GM23338 (cell line): ENCODE results near the gene ABCA13. TPM values are rescaled to one million over a fixed set of nuclear protein-coding genes. Genes with fewer than 3 reads are reported as not detected.

ENCODE experiments used
- ATAC-seq: fragments of 200-7000 bp; cut with Tn5 transposase; 3 replicates; pipeline ENCODE4 v1.9.1; 2020
- DNase-seq: peaks from one replicate; pipeline ENCODE4 v3.0.0-alpha.2; 2015; ENCODE audit warnings: low spot score
- H2AFZ ChIP-seq: fragments of 200-600 bp; sonication (generic); 2 replicates; pipeline ENCODE4 v1.8.0; 2016; ENCODE audit warnings: antibody characterized with exemption, mild to moderate bottlenecking, moderate library complexity
- H3F3A ChIP-seq: fragments of 200-600 bp; sonication (generic); replicated peaks from 2 replicates; pipeline ENCODE4 v1.8.0; 2017; ENCODE audit warnings: antibody characterized with exemption, mixed run types, low read depth
- H3K27ac ChIP-seq: fragments of 200-600 bp; sonication (generic); 2 replicates; pipeline ENCODE4 v1.6.1; 2016; ENCODE audit warnings: low read depth
- H3K27me3 ChIP-seq: fragments of 200-600 bp; sonication (generic); 2 replicates; pipeline ENCODE4 v1.8.0; 2016; ENCODE audit warnings: mild to moderate bottlenecking, mixed run types, moderate library complexity; ENCODE audit not compliant: insufficient read depth
- H3K36me3 ChIP-seq: fragments of 200-600 bp; sonication (generic); 2 replicates; pipeline ENCODE4 v1.8.0; 2016; ENCODE audit warnings: mild to moderate bottlenecking; ENCODE audit not compliant: insufficient read depth
- H3K4me1 ChIP-seq: fragments of 200-600 bp; sonication (generic); 2 replicates; pipeline ENCODE4 v1.8.0; 2016; ENCODE audit warnings: mild to moderate bottlenecking, moderate library complexity; ENCODE audit not compliant: insufficient read depth
- H3K4me2 ChIP-seq: fragments of 200-600 bp; sonication (generic); 2 replicates; pipeline ENCODE4 v1.7.1; 2017; ENCODE audit warnings: mixed run types
- H3K4me3 ChIP-seq: fragments of 200-600 bp; sonication (generic); 2 replicates; pipeline ENCODE4 v1.6.1; 2016; ENCODE audit warnings: mixed run types
- H3K79me2 ChIP-seq: fragments of 200-600 bp; sonication (generic); replicated peaks from 2 replicates; pipeline ENCODE4 v1.8.0; 2017; ENCODE audit warnings: mild to moderate bottlenecking; ENCODE audit not compliant: insufficient read depth
- H3K9me2 ChIP-seq: fragments of 200-600 bp; sonication (generic); 2 replicates; pipeline ENCODE4 v1.8.0; 2017; ENCODE audit not compliant: insufficient read depth
- H4K20me1 ChIP-seq: fragments of 200-600 bp; sonication (generic); replicated peaks from 2 replicates; pipeline ENCODE4 v1.8.0; 2017; ENCODE audit warnings: mild to moderate bottlenecking; ENCODE audit not compliant: insufficient read depth
- H3K27ac Mint-ChIP-seq: 2 replicates; pipeline ENCODE4 v1.8.0; 2020; ENCODE audit warnings: inconsistent platforms, mild to moderate bottlenecking, moderate library complexity, mixed read lengths
- H3K27me3 Mint-ChIP-seq: 3 replicates; pipeline ENCODE4 v1.8.0; 2022; ENCODE audit warnings: low read depth, mild to moderate bottlenecking, moderate library complexity, mixed read lengths, inconsistent platforms; ENCODE audit not compliant: insufficient read depth, poor library complexity
- H3K36me3 Mint-ChIP-seq: 3 replicates; pipeline ENCODE4 v1.8.0; 2021; ENCODE audit warnings: low read depth, mild to moderate bottlenecking, inconsistent platforms, moderate library complexity, mixed read lengths
- H3K4me1 Mint-ChIP-seq: 3 replicates; pipeline ENCODE4 v1.8.0; 2020; ENCODE audit warnings: mild to moderate bottlenecking, inconsistent platforms, mixed read lengths
- H3K4me3 Mint-ChIP-seq: 3 replicates; pipeline ENCODE4 v1.8.0; 2021; ENCODE audit warnings: moderate library complexity, mild to moderate bottlenecking, inconsistent platforms, mixed read lengths
- H3K9me3 Mint-ChIP-seq: 3 replicates; pipeline ENCODE4 v1.8.0; 2020; ENCODE audit warnings: moderate library complexity, mild to moderate bottlenecking, inconsistent platforms, mixed read lengths
- EZH2 ChIP-seq: fragments of 200-600 bp; sonication (generic); IDR thresholded peaks from one replicate; pipeline ENCODE4 v1.8.0; 2017; ENCODE audit warnings: antibody characterized with exemption, mild to moderate bottlenecking, low read depth; ENCODE audit not compliant: unreplicated experiment
- EZH2phosphoT487 ChIP-seq: fragments of 200-600 bp; sonication (generic); IDR thresholded peaks from one replicate; pipeline ENCODE4 v1.8.1; 2018; ENCODE audit warnings: antibody characterized with exemption; ENCODE audit not compliant: unreplicated experiment
- NANOG ChIP-seq: IDR thresholded peaks from 2 replicates; pipeline ENCODE4 v1.6.1; 2016; ENCODE audit warnings: antibody characterized with exemption, borderline replicate concordance
- POLR2AphosphoS5 ChIP-seq: IDR thresholded peaks from 2 replicates; pipeline ENCODE4 v1.6.1; 2016; ENCODE audit warnings: antibody characterized with exemption, low read depth
- STAT1 ChIP-seq: IDR thresholded peaks from one replicate; pipeline ENCODE4 v1.6.1; 2016; ENCODE audit warnings: antibody characterized with exemption; ENCODE audit not compliant: unreplicated experiment
- polyA plus RNA-seq: library from polyadenylated mRNA; unstranded; fragments of >200 nt; fragmentation: Nextera tagmentation; extraction: Ambion mirVana; gene quantifications from 2 replicates; pipeline ENCODE4 v1.2.1, GENCODE V29; 2016
- total RNA-seq: library from RNA; depleted of rRNA; stranded (reverse); fragments of >200 nt; shearing (Covaris generic); gene quantifications from 2 replicates; pipeline ENCODE4 v1.2.3, GENCODE V29; 2014
- TF ChIP-seq, protein P1 (sequence below): IDR thresholded peaks from one replicate; pipeline ENCODE4 v1.6.1; 2018; ENCODE audit warnings: antibody characterized with exemption; ENCODE audit not compliant: unreplicated experiment
- TF ChIP-seq, protein P2 (sequence below), 2 experiments: fragments of 200-600 bp in 1 of 2; sonication (generic) in 1 of 2; conservative IDR thresholded peaks; 2 replicates each; pipeline versions ENCODE4 v1.5.1 to v1.6.1; 2016 to 2017; ENCODE audit warnings: antibody characterized with exemption in 2 of 2, low read depth in 2 of 2, mild to moderate bottlenecking in 2 of 2, moderate library complexity in 1 of 2
- TF ChIP-seq, protein P3 (sequence below): IDR thresholded peaks from 2 replicates; pipeline ENCODE4 v1.6.1; 2016; ENCODE audit warnings: antibody characterized with exemption
- TF ChIP-seq, protein P4 (sequence below): fragments of 250-450 bp; sonication (Bioruptor Pico); IDR thresholded peaks from 2 replicates; pipeline ENCODE4 v1.5.0; 2020; ENCODE audit warnings: mild to moderate bottlenecking, moderate library complexity

The ABCA13 gene
- total and polyA plus RNA-seq, 2 experiments from 2014 or later, result 0.21 TPM; not detected in 1

DNA sequence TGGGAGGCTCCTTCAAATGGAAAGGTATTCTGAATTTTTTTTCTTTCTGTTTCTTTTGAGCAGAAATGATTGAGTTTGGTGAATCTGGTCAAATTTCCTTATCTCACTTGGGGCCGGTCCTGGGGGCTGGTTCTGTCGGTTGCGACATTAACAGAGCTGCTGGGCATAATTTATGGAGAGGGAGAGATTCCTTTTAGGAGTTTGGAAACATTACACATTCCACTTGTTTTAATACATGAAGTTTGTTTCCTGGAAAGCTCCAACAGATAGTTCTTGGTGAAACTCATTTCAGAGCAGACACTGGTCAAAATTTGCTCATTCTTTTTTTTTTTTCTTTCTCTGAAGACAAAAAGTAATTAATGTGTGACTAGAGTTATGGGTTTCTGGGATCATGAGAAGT is 129.9 kb downstream of the ABCA13 start (continued):
- TF ChIP-seq, protein P1, sequence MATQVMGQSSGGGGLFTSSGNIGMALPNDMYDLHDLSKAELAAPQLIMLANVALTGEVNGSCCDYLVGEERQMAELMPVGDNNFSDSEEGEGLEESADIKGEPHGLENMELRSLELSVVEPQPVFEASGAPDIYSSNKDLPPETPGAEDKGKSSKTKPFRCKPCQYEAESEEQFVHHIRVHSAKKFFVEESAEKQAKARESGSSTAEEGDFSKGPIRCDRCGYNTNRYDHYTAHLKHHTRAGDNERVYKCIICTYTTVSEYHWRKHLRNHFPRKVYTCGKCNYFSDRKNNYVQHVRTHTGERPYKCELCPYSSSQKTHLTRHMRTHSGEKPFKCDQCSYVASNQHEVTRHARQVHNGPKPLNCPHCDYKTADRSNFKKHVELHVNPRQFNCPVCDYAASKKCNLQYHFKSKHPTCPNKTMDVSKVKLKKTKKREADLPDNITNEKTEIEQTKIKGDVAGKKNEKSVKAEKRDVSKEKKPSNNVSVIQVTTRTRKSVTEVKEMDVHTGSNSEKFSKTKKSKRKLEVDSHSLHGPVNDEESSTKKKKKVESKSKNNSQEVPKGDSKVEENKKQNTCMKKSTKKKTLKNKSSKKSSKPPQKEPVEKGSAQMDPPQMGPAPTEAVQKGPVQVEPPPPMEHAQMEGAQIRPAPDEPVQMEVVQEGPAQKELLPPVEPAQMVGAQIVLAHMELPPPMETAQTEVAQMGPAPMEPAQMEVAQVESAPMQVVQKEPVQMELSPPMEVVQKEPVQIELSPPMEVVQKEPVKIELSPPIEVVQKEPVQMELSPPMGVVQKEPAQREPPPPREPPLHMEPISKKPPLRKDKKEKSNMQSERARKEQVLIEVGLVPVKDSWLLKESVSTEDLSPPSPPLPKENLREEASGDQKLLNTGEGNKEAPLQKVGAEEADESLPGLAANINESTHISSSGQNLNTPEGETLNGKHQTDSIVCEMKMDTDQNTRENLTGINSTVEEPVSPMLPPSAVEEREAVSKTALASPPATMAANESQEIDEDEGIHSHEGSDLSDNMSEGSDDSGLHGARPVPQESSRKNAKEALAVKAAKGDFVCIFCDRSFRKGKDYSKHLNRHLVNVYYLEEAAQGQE, result no peak
- TF ChIP-seq, protein P2, sequence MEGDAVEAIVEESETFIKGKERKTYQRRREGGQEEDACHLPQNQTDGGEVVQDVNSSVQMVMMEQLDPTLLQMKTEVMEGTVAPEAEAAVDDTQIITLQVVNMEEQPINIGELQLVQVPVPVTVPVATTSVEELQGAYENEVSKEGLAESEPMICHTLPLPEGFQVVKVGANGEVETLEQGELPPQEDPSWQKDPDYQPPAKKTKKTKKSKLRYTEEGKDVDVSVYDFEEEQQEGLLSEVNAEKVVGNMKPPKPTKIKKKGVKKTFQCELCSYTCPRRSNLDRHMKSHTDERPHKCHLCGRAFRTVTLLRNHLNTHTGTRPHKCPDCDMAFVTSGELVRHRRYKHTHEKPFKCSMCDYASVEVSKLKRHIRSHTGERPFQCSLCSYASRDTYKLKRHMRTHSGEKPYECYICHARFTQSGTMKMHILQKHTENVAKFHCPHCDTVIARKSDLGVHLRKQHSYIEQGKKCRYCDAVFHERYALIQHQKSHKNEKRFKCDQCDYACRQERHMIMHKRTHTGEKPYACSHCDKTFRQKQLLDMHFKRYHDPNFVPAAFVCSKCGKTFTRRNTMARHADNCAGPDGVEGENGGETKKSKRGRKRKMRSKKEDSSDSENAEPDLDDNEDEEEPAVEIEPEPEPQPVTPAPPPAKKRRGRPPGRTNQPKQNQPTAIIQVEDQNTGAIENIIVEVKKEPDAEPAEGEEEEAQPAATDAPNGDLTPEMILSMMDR (conservative IDR thresholded peaks at IDR 0.05; ENCODE audit: low read depth in 2 of 2), result no peak
- TF ChIP-seq EZH2, result no peak
- TF ChIP-seq NANOG, result no peak
- TF ChIP-seq POLR2AphosphoS5, result no peak
- TF ChIP-seq EZH2phosphoT487, result no peak
- TF ChIP-seq STAT1, result no peak
- TF ChIP-seq, protein P3, sequence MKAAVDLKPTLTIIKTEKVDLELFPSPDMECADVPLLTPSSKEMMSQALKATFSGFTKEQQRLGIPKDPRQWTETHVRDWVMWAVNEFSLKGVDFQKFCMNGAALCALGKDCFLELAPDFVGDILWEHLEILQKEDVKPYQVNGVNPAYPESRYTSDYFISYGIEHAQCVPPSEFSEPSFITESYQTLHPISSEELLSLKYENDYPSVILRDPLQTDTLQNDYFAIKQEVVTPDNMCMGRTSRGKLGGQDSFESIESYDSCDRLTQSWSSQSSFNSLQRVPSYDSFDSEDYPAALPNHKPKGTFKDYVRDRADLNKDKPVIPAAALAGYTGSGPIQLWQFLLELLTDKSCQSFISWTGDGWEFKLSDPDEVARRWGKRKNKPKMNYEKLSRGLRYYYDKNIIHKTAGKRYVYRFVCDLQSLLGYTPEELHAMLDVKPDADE, result no peak

DNA sequence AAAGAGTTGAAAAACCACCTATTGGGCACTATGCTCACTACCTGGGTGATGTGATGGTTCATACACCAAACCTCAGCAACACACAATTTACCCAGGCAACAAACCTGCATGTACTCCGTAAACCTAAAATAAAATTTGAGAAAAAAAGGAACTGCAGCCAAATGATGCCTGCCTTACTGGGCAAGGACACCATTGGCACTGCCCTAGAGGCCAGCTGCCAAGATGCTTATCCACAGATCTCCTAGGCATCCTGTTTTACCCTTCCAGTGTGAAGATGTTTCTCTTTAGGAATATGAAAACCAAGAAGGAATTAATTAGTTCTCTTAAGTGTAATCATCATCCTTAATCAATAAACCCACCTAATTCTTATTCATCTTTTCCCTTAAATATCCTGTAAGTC is 133.4 kb downstream of the ABCA13 start:
- H3K4me2 ChIP-seq, result no peak overlapping the region
- H3F3A ChIP-seq, result no peaks in the 10 kb centered on the region
- H3K4me3 ChIP-seq, result no peak overlapping the region
- no peaks in the 10 kb centered on the region for H3K27me3 ChIP-seq
- H3K27ac ChIP-seq, result no peak overlapping the region
- H3K4me3 Mint-ChIP-seq, result no peak overlapping the region
- peaks cover 20% of the 10 kb centered on the region; the same call in 1 of the 2 replicates for H3K4me1 ChIP-seq
- H3K9me2 ChIP-seq, result peaks cover 8% of the 10 kb centered on the region; the same call in 1 of the 2 replicates
- no peak for DNase-seq
- H3K9me3 Mint-ChIP-seq, result peaks cover 12% of the 10 kb centered on the region
- no peaks in the 10 kb centered on the region for H3K27me3 Mint-ChIP-seq
- H3K4me1 Mint-ChIP-seq, result peaks cover 23% of the 10 kb centered on the region
- no peaks in the 10 kb centered on the region; the same call in 1 of the 2 replicates for H3K36me3 ChIP-seq
- no peaks in the 10 kb centered on the region for H3K79me2 ChIP-seq
- H4K20me1 ChIP-seq, result no peaks in the 10 kb centered on the region
- H2AFZ ChIP-seq, result no peak overlapping the region
- H3K36me3 Mint-ChIP-seq, result no peaks in the 10 kb centered on the region; the same call in 1 of the 3 replicates
- no peak for ATAC-seq
- no peak overlapping the region for H3K27ac Mint-ChIP-seq
- TF ChIP-seq, protein P1, result no peak
- TF ChIP-seq, protein P4, sequence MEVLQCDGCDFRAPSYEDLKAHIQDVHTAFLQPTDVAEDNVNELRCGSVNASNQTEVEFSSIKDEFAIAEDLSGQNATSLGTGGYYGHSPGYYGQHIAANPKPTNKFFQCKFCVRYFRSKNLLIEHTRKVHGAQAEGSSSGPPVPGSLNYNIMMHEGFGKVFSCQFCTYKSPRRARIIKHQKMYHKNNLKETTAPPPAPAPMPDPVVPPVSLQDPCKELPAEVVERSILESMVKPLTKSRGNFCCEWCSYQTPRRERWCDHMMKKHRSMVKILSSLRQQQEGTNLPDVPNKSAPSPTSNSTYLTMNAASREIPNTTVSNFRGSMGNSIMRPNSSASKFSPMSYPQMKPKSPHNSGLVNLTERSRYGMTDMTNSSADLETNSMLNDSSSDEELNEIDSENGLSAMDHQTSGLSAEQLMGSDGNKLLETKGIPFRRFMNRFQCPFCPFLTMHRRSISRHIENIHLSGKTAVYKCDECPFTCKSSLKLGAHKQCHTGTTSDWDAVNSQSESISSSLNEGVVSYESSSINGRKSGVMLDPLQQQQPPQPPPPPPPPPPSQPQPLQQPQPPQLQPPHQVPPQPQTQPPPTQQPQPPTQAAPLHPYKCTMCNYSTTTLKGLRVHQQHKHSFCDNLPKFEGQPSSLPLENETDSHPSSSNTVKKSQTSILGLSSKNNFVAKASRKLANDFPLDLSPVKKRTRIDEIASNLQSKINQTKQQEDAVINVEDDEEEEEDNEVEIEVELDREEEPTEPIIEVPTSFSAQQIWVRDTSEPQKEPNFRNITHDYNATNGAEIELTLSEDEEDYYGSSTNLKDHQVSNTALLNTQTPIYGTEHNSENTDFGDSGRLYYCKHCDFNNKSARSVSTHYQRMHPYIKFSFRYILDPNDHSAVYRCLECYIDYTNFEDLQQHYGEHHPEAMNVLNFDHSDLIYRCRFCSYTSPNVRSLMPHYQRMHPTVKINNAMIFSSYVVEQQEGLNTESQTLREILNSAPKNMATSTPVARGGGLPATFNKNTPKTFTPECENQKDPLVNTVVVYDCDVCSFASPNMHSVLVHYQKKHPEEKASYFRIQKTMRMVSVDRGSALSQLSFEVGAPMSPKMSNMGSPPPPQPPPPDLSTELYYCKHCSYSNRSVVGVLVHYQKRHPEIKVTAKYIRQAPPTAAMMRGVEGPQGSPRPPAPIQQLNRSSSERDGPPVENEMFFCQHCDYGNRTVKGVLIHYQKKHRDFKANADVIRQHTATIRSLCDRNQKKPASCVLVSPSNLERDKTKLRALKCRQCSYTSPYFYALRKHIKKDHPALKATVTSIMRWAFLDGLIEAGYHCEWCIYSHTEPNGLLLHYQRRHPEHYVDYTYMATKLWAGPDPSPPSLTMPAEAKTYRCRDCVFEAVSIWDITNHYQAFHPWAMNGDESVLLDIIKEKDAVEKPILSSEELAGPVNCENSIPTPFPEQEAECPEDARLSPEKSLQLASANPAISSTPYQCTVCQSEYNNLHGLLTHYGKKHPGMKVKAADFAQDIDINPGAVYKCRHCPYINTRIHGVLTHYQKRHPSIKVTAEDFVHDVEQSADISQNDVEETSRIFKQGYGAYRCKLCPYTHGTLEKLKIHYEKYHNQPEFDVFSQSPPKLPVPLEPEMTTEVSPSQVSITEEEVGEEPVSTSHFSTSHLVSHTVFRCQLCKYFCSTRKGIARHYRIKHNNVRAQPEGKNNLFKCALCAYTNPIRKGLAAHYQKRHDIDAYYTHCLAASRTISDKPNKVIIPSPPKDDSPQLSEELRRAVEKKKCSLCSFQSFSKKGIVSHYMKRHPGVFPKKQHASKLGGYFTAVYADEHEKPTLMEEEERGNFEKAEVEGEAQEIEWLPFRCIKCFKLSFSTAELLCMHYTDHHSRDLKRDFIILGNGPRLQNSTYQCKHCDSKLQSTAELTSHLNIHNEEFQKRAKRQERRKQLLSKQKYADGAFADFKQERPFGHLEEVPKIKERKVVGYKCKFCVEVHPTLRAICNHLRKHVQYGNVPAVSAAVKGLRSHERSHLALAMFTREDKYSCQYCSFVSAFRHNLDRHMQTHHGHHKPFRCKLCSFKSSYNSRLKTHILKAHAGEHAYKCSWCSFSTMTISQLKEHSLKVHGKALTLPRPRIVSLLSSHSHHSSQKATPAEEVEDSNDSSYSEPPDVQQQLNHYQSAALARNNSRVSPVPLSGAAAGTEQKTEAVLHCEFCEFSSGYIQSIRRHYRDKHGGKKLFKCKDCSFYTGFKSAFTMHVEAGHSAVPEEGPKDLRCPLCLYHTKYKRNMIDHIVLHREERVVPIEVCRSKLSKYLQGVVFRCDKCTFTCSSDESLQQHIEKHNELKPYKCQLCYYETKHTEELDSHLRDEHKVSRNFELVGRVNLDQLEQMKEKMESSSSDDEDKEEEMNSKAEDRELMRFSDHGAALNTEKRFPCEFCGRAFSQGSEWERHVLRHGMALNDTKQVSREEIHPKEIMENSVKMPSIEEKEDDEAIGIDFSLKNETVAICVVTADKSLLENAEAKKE (CRISPR knock-in tag), result no peak
